ENCODE data around the gene SYT3. TPM values are rescaled to one million over a fixed set of nuclear protein-coding genes. Genes with fewer than 3 reads are reported as not detected.

SYT3 gene, protein sequence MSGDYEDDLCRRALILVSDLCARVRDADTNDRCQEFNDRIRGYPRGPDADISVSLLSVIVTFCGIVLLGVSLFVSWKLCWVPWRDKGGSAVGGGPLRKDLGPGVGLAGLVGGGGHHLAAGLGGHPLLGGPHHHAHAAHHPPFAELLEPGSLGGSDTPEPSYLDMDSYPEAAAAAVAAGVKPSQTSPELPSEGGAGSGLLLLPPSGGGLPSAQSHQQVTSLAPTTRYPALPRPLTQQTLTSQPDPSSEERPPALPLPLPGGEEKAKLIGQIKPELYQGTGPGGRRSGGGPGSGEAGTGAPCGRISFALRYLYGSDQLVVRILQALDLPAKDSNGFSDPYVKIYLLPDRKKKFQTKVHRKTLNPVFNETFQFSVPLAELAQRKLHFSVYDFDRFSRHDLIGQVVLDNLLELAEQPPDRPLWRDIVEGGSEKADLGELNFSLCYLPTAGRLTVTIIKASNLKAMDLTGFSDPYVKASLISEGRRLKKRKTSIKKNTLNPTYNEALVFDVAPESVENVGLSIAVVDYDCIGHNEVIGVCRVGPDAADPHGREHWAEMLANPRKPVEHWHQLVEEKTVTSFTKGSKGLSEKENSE
- 0.33 and 0.64 TPM in 2 replicates for polyA plus RNA-seq (2014; cell fraction: cytosol; rRNA removed)
- polyA plus RNA-seq (2014; cell fraction: nucleus; rRNA removed) = 0.43 and 0.59 TPM in 2 replicates

GRCh38 chr19:50639121-50640112 lies at the start of gene SYT3:
TSS of gene SYT3 (minus strand) at chr19:50639881. CDS start at chr19:50637411, 2,470 bp downstream.
- peak; percentile 63 for DNase-seq (ENCODE audit: low spot score)

DNA sequence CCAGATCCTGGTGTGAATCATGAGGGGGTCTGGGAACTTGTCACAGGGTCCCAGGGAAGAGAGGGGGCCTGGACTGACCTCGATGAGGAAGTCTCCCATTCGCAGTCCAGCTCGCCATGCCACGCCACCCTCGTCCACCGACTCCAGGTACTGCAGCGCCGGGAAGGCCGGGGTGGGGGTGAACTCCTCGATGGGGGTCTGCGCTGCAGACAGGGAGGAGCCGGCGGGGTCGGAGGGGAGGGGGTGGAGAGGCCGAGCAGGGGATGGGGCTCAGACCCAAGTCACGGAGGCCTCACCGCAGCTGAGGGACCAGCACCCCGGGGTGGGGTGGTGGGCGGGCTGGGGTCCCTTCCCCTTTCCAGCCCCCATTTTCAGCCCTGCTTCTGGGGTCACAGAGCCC lies 49.1 kb upstream of the SYT3 start:
- no peak for DNase-seq (ENCODE audit: low spot score)

- DNase-seq (ENCODE audit: low spot score) = no peak
These were observed 46.8 kb upstream of the SYT3 start for GRCh38 chr19:50686310-50687032.

- DNase-seq (ENCODE audit: low spot score) = peak; percentile 72
These were observed 39.8 kb upstream of the SYT3 start for GRCh38 chr19:50679177-50680125.

- no peak for DNase-seq (ENCODE audit: low spot score)
These were observed 38.6 kb upstream of the SYT3 start for GRCh38 chr19:50678323-50678722.

GRCh38 chr19:50677636-50678035 lies 38.0 kb upstream of the SYT3 start:
- DNase-seq (ENCODE audit: low spot score) = no peak

- DNase-seq (ENCODE audit: low spot score) = no peak
These were observed 37.0 kb upstream of the SYT3 start for GRCh38 chr19:50676625-50677197.

DNA sequence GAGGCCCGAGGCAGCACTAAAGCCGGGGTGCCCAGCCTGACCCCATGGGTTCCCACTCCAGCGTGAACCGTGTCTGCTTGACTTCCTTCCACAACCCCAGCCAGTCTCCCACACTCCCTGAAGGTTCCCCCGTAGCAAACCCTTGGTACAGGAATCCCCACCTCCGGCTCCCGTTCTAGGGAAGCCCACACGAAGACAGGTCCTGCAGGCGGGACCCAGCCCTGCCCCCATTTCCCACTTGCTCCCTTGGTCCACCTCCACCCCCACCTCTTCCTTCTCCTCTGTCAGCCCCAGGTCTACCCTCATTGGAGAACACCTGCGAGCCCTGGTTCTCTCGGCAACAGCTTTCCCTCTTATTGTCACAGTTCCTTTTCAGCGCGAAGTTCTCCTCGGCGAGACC lies 33.4 kb upstream of the SYT3 start:
- no peak for DNase-seq (ENCODE audit: low spot score)

DNA sequence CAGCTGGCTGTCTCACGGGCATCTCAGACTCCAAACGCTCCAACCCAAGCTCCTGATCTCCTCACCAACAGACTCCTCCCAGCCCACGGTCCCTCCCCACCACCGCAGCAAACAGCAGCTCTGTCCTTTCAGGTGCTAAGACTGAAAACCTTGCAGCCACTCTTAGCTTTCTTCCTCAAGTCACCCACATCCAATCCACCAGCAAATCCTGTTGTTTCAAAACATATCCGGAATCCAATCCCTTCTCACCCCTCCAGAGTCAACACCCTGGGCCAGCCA lies 30.4 kb upstream of the SYT3 start:
- DNase-seq (ENCODE audit: low spot score) = no peak

DNA sequence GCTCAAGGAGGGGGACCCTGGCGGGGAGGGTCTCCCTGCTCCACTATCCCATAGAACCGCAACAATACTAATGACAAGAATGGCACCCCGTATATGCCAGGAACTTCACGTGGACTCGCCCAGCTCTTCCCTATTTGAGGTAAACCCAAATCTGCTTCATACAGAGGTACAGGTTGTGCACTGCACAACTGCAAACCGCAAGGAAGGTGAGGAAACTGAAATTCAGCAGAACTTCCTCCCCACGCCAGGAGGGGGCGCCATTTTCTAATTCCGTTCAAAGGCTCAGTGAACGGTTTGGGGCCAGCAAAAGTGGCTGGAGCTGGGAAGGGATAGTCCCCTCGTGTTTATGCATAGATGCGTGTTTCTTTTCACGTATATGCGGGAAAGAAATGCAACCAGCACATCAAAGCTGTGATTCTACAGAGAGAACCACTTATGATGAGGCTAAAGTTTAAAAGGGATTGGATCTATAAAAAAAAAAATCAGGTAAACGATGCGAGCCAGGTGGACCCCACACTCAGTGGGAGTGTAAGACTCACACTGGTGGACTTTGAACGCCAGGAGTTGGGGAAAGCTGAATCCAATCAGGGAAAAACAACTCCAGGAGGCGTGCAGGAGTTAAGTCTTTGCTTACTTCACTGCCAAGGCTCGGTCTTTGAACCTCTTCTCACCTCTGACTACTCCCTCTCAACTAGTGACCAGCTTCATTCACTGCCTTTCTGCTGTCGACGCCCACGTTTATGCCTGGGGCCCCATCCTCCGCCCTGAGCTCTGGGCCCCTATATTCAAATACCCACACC lies 29.8 kb upstream of the SYT3 start:
- DNase-seq (ENCODE audit: low spot score) = no peak

DNA sequence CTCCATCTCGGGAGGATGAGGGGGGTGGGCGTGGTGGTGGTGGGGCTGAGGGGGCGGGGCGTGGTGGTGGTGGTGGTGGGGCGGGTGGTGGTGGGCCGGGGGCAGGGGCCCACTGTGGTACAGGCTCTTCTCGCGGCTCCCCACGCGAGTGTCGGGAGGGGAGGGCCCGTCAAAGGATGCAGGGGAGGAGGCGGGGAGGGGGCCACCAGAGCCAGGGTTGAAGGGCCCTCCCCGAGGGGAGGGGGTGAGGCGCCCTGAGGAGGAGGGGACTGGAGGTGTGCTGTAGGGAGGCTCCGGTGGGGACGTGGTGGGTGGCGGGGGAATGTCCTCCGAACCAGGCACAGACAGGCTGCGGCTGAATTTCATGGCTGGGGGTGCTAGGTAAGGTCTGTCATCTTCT lies 29.2 kb upstream of the SYT3 start:
- no peak for DNase-seq (ENCODE audit: low spot score)

GRCh38 chr19:50668416-50668815 lies 28.7 kb upstream of the SYT3 start:
- no peak for DNase-seq (ENCODE audit: low spot score)

DNA sequence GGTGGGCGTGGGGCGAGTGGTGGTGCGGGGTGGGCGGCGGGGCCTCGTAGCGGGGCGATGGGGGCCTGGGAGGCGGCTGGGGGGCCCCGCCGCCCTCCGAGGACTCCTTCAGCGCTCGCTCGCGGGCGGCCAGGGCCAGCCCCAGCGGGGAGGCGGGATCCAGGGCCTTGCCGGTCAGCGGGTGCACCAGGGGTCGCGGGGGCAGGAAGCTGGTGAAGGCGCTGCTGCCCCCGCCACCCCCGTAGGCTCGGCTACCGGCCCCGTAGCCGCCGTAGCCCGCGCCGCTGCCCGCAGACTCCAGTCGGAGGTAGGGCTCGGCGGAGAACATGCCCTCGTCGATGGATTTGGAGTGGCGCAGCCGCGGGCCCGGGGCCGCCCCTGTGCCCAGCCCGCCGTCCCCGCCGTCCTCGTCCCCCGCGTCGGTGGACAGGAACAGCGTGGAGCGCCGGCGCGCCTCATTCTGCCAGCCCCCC lies 28.1 kb upstream of the SYT3 start:
- no peak for DNase-seq (ENCODE audit: low spot score)

DNA sequence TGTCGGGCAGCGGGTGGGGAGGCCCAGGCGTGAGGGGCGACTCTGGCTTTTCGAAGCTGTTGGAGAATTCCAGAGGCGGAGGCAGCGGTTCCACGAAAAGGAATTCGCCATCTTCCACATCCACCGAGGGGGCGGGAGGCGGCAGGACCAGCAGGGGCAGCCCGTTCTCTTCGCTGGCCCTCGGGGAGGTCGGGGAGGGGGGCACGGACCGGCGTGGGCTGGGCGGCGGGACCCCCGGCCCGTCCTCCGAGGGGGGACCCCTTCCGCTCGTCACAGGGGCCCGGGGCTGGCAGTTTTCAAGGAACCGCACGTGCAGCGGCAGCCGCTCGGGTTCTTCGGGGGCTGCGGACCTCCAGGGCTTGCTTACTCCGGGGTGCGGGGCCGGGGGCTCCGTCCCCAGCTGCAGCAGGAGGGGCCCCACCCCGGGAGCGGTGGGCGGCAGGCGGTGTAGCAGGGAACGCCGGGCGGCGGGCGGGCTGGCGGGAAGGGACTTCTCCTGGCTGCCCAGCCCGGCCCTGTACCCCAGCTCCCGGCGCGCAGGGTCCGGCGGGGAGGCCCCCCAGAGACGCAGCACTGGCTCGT lies 27.6 kb upstream of the SYT3 start:
- DNase-seq (ENCODE audit: low spot score) = no peak

DNA sequence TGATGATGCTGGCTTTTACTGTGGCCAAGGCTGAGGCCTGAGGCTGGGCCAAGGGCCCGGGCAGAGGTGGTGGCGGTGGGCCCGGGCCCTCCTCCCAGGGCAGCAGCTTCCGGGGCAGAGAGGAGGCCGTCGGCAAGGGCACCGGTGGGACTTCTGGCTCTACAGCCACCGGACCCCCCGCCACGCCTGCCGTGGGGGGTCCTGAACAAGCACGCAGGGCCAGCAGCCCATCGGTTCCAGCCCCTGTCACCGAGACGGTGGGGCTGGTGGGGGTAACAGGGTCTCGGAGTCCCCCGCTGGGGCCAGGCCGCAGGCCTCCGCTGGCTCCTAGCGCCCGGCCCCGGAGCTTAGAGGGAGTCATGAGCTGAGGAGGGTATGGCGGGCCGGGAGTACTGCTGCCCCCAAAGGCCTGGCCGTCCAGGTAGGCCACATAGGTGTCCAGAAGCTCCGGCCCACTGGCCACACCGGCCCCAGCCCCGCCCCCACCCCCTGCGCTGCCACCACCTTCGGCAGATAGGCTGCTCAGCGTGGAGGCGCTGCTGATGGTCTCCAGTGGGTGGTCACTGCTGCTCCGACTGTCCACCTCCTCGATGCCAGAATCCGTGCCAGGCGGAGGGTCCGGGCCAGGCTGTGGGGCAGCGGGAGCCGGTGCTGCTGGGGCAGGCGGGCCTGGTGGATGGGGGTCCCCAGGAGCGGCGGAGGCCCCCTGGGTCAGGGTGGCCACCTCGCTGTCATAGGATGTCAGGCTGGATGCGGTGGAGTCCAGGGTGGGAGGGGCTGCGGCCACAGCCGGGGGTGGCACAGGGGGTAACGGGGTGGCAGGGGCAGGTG lies 26.9 kb upstream of the SYT3 start:
- no peak for DNase-seq (ENCODE audit: low spot score)

GRCh38 chr19:50664204-50664603 lies 24.5 kb upstream of the SYT3 start:
- no peak for DNase-seq (ENCODE audit: low spot score)

DNA sequence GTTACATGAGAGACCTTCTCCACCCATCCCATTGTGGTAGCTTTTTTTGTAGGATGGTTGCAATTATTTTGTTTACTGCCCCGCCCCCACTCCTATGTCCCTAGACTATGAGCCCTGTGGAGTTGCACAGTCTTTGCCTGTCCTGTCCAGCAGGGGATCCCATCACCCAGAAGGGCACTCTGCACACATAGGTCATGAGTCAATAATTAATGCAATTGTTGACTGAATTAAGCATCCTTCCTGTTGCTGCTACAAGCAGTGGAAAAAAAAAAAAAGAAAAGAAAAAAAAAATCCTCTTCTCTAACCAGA lies 23.8 kb upstream of the SYT3 start:
- no peak for DNase-seq (ENCODE audit: low spot score)

All from SK-N-DZ (cell line).